Measurements from ENCODE around the gene GPS1. TPM values are rescaled to one million over a fixed set of nuclear protein-coding genes. Genes with fewer than 3 reads are reported as not detected.
A peak's percentile ranks its signal among the peaks of the same experiment; 100 is the strongest.

Gene GPS1
- total RNA-seq, 6 donors from 2014 or later: 55.2 to 147 (median 108) TPM

- no peaks in the 10 kb centered on the region for H3K9me3 ChIP-seq
- peaks cover 20 to 40% (median 26%) of the 10 kb centered on the region in 4 donors for H3K4me1 ChIP-seq
- WGBS, 2 donors: 97 to 100% methylated on average over 2 to 7 of the region's 8 CpGs
- H3K27ac ChIP-seq: no peak overlapping the region
- no peak overlapping the region for H3K4me3 ChIP-seq
- no peak for DNase-seq
- H3K36me3 ChIP-seq: peaks cover 0 to 35% (median 18%) of the 10 kb centered on the region in 4 donors
- TF ChIP-seq, protein P1, sequence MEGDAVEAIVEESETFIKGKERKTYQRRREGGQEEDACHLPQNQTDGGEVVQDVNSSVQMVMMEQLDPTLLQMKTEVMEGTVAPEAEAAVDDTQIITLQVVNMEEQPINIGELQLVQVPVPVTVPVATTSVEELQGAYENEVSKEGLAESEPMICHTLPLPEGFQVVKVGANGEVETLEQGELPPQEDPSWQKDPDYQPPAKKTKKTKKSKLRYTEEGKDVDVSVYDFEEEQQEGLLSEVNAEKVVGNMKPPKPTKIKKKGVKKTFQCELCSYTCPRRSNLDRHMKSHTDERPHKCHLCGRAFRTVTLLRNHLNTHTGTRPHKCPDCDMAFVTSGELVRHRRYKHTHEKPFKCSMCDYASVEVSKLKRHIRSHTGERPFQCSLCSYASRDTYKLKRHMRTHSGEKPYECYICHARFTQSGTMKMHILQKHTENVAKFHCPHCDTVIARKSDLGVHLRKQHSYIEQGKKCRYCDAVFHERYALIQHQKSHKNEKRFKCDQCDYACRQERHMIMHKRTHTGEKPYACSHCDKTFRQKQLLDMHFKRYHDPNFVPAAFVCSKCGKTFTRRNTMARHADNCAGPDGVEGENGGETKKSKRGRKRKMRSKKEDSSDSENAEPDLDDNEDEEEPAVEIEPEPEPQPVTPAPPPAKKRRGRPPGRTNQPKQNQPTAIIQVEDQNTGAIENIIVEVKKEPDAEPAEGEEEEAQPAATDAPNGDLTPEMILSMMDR (IDR thresholded peaks at IDR 0.05): no peak
- TF ChIP-seq EP300 (IDR thresholded peaks at IDR 0.05): no peak
- no peak for TF ChIP-seq POLR2A (IDR thresholded peaks at IDR 0.05)
- no peak for TF ChIP-seq POLR2AphosphoS5 (IDR thresholded peaks at IDR 0.05)
- no peak for ATAC-seq (ENCODE audit: low FRiP score in 2 of 2)
- no peaks in the 10 kb centered on the region for H3K27me3 ChIP-seq
Measured at GRCh38 chr17:82049106-82049505, 2.6 kb upstream of the GPS1 start.

- WGBS, 2 donors: 96 to 97% methylated on average over 7 to 9 of the region's 16 CpGs
- Histone ChIP-seq H3K4me1 (peaks cover 20 to 40% (median 26%) of the 10 kb centered on the region in 4 donors), H3K4me3 (no peak overlapping the region), H3K27me3 (no peaks in the 10 kb centered on the region), H3K9me3 (no peaks in the 10 kb centered on the region), H3K27ac (no peak overlapping the region), H3K36me3 (peaks cover 0 to 39% (median 22%) of the 10 kb centered on the region in 4 donors)
- DNase-seq: peak in 1 of 2 donors; percentile 75
- TF ChIP-seq EP300 (IDR thresholded peaks at IDR 0.05) (no peak), POLR2AphosphoS5 (IDR thresholded peaks at IDR 0.05) (no peak), POLR2A (IDR thresholded peaks at IDR 0.05) (no peak)
- TF ChIP-seq, protein P1 (IDR thresholded peaks at IDR 0.05): no peak
- ATAC-seq (ENCODE audit: low FRiP score in 2 of 2): no peak
Measured at GRCh38 chr17:82049521-82049971, 2.2 kb upstream of the GPS1 start.

- peak overlapping the region in 3 of 4 donors; percentile 87 to 99 (median 95) for H3K4me3 ChIP-seq
- H3K36me3 ChIP-seq: peaks cover 3 to 46% (median 29%) of the 10 kb centered on the region in 4 donors
- DNase-seq (peak in 1 of 2 donors; percentile 80), ATAC-seq (ENCODE audit: low FRiP score in 2 of 2) (no peak)
- TF ChIP-seq, protein P1 (IDR thresholded peaks at IDR 0.05): no peak
- TF ChIP-seq POLR2AphosphoS5 (IDR thresholded peaks at IDR 0.05) (no peak), EP300 (IDR thresholded peaks at IDR 0.05) (no peak), POLR2A (IDR thresholded peaks at IDR 0.05) (no peak)
- H3K9me3 ChIP-seq: no peaks in the 10 kb centered on the region
- H3K27ac ChIP-seq: peak overlapping the region in 1 of 4 donors; percentile 70
- peaks cover 20 to 44% (median 26%) of the 10 kb centered on the region in 4 donors for H3K4me1 ChIP-seq
- H3K27me3 ChIP-seq: no peaks in the 10 kb centered on the region
- WGBS, 2 donors: 88 to 100% methylated on average over 2 to 28 of the region's 28 CpGs
Measured at GRCh38 chr17:82050152-82050760, 1.4 kb upstream of the GPS1 start.

- DNase-seq: peak in 1 of 2 donors; percentile 84
- 4 to 38% methylated on average over 17 to 29 of the region's 79 CpGs for WGBS, 2 donors
- TF ChIP-seq POLR2A (IDR thresholded peaks at IDR 0.05) (no peak), EP300 (IDR thresholded peaks at IDR 0.05) (no peak), POLR2AphosphoS5 (IDR thresholded peaks at IDR 0.05) (no peak)
- TF ChIP-seq, protein P1 (IDR thresholded peaks at IDR 0.05): no peak
- ATAC-seq (ENCODE audit: low FRiP score in 2 of 2): peak in 1 of 2 donors; percentile 23
- H3K36me3 ChIP-seq: peaks cover 3 to 54% (median 37%) of the 10 kb centered on the region in 4 donors
- H3K27ac ChIP-seq: peak overlapping the region; percentile 59 to 81 (median 67)
- peaks cover 20 to 44% (median 26%) of the 10 kb centered on the region in 4 donors for H3K4me1 ChIP-seq
- H3K4me3 ChIP-seq: peak overlapping the region; percentile 51 to 99 (median 91)
- H3K9me3 ChIP-seq: no peaks in the 10 kb centered on the region
- no peaks in the 10 kb centered on the region for H3K27me3 ChIP-seq
Measured at GRCh38 chr17:82050761-82051641, 697 bp upstream of the GPS1 start.
